Testis (tissue), 2 donors: ENCODE results near the gene PRKAR1A.
"Not testable (repeated sequence)": the region's sequence is repeated elsewhere in the genome, so short reads cannot be mapped to it uniquely, and the experiment has no call there.

Source experiments
- POLR2A ChIP-seq: fragments of 450-650 bp; IDR thresholded peaks from one replicate; pipeline ENCODE4 v1.6.1; 2017; ENCODE audit warnings: antibody characterized with exemption, mild to moderate bottlenecking, moderate library complexity
- TF ChIP-seq, protein P1 (sequence below), 3 experiments: fragments of 450-650 bp in 2 of 3; fragments of 200-600 bp in 1 of 3; sonication (generic) in 1 of 3; IDR thresholded peaks; one replicate each; pipeline ENCODE4 v1.5.1; 2016 to 2019; ENCODE audit warnings: antibody characterized with exemption in 3 of 3, mild to moderate bottlenecking in 2 of 3, moderate library complexity in 1 of 3

DNA sequence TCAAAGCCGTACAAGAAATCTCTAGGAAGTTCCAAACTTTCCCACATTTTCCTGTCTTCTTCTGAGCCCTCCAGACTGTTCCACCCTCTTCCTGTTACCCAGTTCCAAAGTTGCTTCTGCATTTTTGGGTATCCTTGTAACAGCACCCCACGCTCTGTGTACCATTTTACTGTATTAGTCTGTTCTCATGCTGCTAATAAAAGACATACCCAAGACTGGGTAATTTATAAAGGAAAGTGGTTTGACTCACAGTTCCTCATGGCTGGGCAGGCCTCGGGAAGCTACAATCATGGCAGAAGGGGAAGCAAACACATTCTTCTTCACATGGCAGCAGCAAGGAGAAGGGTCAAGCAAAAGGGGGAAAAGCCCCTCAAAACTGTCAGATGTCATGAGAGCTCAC, 6.8 kb downstream of the PRKAR1A start:
- TF ChIP-seq, protein P1, sequence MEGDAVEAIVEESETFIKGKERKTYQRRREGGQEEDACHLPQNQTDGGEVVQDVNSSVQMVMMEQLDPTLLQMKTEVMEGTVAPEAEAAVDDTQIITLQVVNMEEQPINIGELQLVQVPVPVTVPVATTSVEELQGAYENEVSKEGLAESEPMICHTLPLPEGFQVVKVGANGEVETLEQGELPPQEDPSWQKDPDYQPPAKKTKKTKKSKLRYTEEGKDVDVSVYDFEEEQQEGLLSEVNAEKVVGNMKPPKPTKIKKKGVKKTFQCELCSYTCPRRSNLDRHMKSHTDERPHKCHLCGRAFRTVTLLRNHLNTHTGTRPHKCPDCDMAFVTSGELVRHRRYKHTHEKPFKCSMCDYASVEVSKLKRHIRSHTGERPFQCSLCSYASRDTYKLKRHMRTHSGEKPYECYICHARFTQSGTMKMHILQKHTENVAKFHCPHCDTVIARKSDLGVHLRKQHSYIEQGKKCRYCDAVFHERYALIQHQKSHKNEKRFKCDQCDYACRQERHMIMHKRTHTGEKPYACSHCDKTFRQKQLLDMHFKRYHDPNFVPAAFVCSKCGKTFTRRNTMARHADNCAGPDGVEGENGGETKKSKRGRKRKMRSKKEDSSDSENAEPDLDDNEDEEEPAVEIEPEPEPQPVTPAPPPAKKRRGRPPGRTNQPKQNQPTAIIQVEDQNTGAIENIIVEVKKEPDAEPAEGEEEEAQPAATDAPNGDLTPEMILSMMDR (IDR thresholded peaks at IDR 0.05) = not testable (repeated sequence)
- not testable (repeated sequence) for TF ChIP-seq POLR2A
